ENCODE measurements around the gene SDHAF2.

Gene SDHAF2

DNA sequence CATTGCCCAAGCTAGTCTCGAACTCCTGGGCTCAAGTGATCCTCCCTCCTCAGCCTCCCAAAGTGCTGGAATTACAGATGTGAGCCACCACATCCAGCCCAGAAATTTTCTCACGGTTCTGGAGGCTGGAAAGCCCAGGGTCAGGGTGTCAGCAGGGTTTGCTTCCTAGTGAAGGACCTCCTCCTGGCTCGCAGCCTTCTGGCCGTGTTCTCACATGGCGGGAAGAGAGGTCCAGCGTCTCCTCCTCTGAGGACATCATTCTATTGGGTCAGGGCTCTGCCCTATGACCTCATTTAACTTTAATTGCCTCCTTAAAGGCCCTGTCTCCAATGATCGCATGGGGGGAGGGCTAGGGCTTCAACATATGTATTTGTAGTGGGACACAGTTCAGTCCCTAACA, 38.1 kb downstream of the SDHAF2 start:
- no peak for DNase-seq (ENCODE audit: low spot score)
- TF ChIP-seq, protein P1, sequence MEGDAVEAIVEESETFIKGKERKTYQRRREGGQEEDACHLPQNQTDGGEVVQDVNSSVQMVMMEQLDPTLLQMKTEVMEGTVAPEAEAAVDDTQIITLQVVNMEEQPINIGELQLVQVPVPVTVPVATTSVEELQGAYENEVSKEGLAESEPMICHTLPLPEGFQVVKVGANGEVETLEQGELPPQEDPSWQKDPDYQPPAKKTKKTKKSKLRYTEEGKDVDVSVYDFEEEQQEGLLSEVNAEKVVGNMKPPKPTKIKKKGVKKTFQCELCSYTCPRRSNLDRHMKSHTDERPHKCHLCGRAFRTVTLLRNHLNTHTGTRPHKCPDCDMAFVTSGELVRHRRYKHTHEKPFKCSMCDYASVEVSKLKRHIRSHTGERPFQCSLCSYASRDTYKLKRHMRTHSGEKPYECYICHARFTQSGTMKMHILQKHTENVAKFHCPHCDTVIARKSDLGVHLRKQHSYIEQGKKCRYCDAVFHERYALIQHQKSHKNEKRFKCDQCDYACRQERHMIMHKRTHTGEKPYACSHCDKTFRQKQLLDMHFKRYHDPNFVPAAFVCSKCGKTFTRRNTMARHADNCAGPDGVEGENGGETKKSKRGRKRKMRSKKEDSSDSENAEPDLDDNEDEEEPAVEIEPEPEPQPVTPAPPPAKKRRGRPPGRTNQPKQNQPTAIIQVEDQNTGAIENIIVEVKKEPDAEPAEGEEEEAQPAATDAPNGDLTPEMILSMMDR (IDR thresholded peaks at IDR 0.05; ENCODE audit: extremely low read depth, missing control alignments): no peak

DNA sequence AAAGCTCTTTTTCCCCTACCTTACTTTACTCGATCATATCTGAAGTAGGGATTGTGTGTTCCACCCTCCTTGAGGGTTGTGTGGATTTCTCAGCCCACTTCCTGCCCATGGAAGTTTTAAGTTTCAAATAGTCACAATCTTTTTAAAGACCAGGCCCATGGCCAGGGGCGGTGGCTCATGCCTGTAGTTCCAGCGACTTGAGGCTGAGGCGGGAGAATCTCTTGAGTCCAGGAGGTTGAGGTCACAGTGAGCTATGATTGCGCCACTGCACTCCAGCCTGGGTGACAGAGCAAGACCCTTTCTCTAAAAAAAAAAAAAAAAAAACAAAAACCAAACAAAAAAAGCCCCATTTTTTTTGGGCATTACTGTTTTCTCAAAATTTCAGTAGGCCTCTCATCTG, 42.4 kb downstream of the SDHAF2 start:
- TF ChIP-seq, protein P1 (IDR thresholded peaks at IDR 0.05; ENCODE audit: extremely low read depth, missing control alignments): no peak
- DNase-seq (ENCODE audit: low spot score): no peak

DNA sequence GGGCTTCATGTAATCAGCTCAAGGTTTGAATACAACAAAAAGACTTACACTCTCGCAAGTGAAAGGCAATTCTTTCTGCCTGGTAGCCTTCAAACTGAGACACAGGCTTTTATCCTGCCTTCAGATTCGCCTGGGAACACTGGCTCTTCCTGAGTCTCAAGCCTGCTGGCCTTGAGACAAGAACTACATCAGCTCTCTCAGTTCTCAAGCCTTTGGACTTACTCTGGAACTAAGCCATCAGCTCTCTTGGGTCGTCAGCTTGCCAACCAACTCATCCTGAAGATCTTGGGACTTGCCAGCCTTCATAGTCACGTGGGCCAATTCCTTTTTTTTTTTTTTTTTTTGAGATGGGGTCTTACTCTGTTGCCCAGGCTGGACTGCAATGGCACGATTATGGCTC, 42.9 kb downstream of the SDHAF2 start:
- TF ChIP-seq, protein P1 (IDR thresholded peaks at IDR 0.05; ENCODE audit: extremely low read depth, missing control alignments): no peak

DNA sequence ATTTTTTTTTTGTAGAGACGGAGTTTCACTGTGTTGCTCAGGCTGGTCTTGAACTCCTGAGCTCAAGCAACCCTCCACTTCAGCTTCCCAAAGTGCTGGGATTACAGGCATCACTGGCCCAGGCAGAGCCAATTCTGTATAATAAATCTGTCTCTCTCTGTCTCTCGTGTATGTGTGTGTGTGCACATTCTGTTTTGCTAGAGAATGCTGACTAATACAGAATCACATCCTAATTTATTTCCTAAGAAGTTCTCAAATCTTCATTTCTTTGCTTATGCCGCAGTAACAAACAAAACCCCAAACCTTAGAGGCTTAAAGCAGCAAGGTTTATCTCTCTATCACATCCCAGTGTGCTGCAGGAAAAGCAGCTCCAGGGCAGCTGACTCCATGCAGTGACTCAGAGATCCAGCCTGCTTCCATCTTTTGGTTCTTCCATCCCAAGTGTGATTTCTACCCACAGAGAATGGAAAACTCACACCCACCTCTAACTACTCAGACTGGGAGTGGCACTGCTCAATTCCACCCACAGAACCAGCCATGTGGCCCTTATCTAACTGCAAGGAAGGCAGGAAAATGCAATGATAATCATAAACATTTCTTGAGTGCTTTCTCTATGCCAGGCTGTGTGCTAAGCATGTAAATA, 43.6 kb downstream of the SDHAF2 start:
- no peak for DNase-seq (ENCODE audit: low spot score)
- TF ChIP-seq, protein P1 (IDR thresholded peaks at IDR 0.05; ENCODE audit: extremely low read depth, missing control alignments): no peak

More for the DNA sequence above, 42.9 kb downstream of the SDHAF2 start:
- DNase-seq (ENCODE audit: low spot score): no peak

DNA sequence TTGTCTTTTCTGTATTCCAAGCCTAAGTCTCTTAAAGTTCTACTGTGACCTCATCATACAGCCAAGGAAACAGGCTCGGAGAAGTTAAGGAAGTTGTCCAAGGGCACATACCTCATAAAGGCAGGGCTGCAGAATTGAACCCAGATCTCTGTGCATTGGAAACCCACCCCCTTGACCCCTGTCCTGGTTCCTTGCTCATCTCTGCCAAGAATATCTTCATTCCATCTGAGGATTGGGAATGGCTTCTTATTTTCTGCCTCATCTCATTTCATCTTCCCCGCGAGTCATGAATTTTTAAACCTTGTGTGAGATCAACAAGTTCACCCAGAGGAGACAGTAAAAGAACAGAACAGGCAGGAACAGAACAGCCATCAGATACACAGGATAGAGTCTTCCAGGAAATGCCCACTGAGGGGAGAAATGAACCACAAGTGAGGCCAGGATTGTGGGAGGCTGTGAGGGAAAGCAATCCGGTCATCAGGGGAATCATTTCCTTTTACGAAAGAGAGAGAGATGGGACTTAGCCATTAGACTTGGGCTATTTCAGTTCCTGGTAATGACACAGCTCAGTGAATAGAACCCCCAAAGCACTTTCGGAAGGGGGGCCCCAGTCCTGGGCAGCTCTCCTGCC, 44.2 kb downstream of the SDHAF2 start:
- TF ChIP-seq, protein P1 (IDR thresholded peaks at IDR 0.05; ENCODE audit: extremely low read depth, missing control alignments): no peak
- DNase-seq (ENCODE audit: low spot score): no peak

DNA sequence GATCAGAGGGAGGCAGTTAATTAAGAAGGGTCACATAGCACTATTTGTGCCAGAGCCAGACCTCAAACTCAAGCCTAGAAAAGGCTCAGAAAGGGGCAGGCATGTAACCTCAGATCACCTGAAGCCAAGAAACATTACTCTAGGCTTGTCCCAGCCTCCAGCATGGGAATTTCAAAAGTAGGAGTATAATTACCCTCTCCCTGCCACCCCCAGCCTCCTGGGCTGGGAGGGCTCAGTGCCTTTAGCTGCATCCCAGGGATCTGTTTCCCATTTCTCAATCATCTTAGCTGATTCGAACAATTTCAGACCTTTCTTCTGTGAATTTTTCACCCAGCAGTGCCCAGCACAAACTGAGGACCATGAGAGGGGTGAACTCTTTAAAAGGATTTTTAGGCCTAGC, 45.5 kb downstream of the SDHAF2 start:
- TF ChIP-seq, protein P1 (IDR thresholded peaks at IDR 0.05; ENCODE audit: extremely low read depth, missing control alignments): no peak
- DNase-seq (ENCODE audit: low spot score): no peak

DNA sequence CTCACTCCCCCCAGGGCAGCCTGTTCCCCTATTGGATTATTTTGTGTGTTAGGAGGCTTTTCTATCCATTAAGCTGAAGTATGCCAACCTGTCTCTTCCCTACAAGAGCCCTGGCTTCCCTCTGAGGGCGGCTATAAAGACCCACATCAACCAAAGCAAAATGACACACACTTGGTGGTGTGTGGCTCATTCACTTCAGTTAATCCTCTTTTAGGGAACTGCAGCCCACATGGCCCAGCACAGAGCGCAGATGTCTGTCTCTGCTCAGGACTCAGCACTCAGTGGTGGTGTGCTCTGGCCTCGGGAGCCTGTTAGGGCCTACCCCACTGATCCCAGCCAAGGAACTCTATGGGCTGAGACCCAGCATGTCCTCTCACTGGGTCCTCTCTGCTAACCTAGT, 46.4 kb downstream of the SDHAF2 start:
- TF ChIP-seq, protein P1 (IDR thresholded peaks at IDR 0.05; ENCODE audit: extremely low read depth, missing control alignments): no peak

More for the DNA sequence above, 46.4 kb downstream of the SDHAF2 start:
- no peak for DNase-seq (ENCODE audit: low spot score)

Data from GM20000 (cell line).